ENCODE data around the gene SGO1.

DNA sequence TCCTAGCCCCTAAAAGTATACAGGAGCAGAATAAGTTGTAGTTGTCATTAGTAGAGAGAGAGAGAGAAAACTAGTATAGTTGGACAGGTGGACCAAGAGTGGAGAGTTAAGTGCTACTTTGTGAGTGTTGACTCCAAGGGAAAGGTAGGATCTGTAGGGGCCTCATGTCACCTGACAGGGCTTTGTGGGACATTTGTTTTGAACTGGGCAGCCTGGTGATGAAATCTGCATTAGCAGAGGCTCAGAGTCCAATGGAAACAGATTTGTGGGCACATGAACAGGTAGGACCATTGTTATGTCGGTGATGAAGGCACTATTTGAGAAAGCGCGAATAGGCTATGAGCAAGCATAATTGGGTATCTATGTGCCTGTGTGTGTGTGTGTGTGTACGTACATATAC is 43.5 kb downstream of the SGO1 start:
- TF ChIP-seq EP300 (IDR thresholded peaks at IDR 0.05) = no peak
- TF ChIP-seq CTCF (IDR thresholded peaks at IDR 0.05) = no peak
- TF ChIP-seq POLR2AphosphoS5 (IDR thresholded peaks at IDR 0.05) = no peak
- TF ChIP-seq POLR2A (IDR thresholded peaks at IDR 0.05) = no peak
